Measurements from ENCODE around the gene SLC2A13. TPM values are rescaled to one million over a fixed set of nuclear protein-coding genes. Genes with fewer than 3 reads are reported as not detected.
"Not testable (repeated sequence)": the region's sequence is repeated elsewhere in the genome, so short reads cannot be mapped to it uniquely, and the experiment has no call there.

Gene SLC2A13
- total RNA-seq, 1 donor from 2014 or later: 13.0 TPM

GRCh38 chr12:40055228-40055579 is 50.7 kb downstream of the SLC2A13 start:
- intact Hi-C loops (cut with DNase I): loop anchor here (5.0 kb wide), 2 partner anchors 43 to 52 kb away; partner anchors contain the start of gene SLC2A13
- DNase-seq (ENCODE audit: low spot score): no peak

DNA sequence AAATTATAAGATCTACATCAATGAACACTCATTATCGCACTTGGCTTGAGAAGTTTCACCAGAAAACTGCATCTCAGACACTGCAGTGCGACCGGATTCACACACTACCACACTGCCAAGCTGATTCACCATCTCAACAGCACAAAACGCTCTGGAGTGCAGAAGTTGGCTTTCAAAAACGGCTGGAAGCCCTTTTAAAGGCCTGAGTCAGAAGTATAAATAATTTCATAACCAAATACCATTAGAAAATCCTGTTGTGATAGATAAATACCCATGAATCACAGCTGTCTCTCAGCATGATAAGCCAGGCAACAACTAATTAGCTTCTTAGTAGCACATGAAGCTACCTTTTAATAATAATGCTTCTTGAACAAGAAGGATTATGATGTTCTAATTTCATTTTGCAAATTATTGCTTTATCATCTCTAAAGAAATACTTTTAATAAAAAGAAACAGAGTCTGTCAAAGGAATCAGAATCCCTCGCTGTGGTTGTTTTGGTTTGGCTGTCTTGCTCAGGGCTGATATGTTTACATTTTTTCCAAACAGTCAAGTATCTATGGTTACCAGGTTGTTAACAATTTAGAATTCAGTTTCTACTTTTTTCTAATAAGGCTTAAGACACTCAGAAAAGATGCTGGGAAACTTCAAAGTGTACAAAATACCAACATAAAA is 51.2 kb downstream of the SLC2A13 start:
- DNase-seq (ENCODE audit: low spot score): no peak
- intact Hi-C loops (cut with DNase I): loop anchor here (5.0 kb wide), 2 partner anchors 42 to 53 kb away; partner anchors contain the start of gene SLC2A13

GRCh38 chr12:40049268-40049667 is 56.6 kb downstream of the SLC2A13 start:
- DNase-seq (ENCODE audit: low spot score): no peak
- intact Hi-C loops (cut with DNase I): no loop called here

GRCh38 chr12:40047002-40047401 is 58.9 kb downstream of the SLC2A13 start:
- intact Hi-C loops (cut with DNase I); DNase-seq (ENCODE audit: low spot score): not testable (repeated sequence)

DNA sequence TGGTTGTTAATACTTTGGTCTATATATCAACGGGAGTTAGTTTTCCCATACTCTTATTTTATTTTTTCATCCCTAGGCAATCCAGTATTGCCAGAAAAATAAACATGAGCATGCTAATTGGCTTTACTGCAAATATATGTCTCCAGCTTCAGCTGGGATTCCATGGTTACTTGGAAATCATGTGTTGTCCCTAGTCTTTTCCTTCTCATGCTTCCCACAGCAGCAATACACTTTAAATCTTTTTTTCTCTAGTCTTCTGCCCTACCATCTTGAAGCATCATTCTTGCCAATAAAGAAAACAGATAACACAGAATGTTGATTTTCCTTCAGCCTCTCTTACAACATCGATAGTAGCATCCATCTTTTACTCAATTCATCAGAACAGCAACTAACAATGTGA is 60.2 kb downstream of the SLC2A13 start:
- DNase-seq (ENCODE audit: low spot score): no peak

GRCh38 chr12:40044396-40044795 is 61.5 kb downstream of the SLC2A13 start:
- intact Hi-C loops (cut with DNase I): no loop called here
- DNase-seq (ENCODE audit: low spot score): no peak

More for the DNA sequence above, 60.2 kb downstream of the SLC2A13 start:
- intact Hi-C loops (cut with DNase I): no loop called here

DNA sequence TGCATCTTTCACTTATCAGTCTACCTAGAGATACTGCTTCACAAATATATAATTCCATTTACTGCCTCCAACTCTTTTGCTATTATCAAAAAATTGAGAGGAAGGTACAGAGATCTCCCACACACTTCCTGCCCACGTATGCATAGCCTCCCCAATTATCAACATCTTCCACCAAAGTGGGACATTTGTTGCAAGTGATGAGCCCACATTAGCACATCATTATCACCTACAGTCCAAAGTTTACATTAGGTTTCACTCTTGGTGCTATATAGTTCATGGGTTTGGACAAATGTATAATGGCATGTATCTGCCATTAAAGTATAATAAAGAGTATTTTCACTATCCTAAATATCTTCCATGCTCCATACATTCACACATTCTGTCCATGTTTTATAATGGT is 66.3 kb downstream of the SLC2A13 start:
- no peak for DNase-seq (ENCODE audit: low spot score)

GRCh38 chr12:40038619-40039018 is 67.3 kb downstream of the SLC2A13 start:
- DNase-seq (ENCODE audit: low spot score): no peak
- intact Hi-C loops (cut with DNase I): no loop called here

More for the DNA sequence above, 66.3 kb downstream of the SLC2A13 start:
- intact Hi-C loops (cut with DNase I): no loop called here

- intact Hi-C loops (cut with DNase I): no loop called here
- DNase-seq (ENCODE audit: low spot score): no peak
Observed at GRCh38 chr12:40034712-40035111, 71.2 kb downstream of the SLC2A13 start.

DNA sequence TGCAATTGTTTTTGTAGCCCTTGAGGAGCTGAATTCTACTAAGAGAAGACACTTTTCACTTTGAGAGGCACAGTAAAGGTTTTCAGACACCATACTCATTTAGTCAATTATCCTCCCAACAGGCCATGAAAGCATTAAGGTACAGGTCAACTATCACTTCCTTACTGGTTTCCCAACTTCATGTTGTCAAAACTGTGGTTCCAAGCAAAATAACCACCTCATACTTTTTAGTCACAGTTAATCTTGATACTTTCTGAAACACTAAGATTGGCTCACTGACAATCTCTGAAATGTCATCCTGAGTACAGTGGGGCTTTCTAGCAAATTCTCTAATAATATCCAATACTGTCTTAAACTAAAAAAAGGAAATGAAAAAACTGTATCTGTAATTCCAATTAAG is 71.7 kb downstream of the SLC2A13 start:
- DNase-seq (ENCODE audit: low spot score): no peak
- intact Hi-C loops (cut with DNase I): no loop called here

GRCh38 chr12:40033242-40033630 is 72.6 kb downstream of the SLC2A13 start:
- intact Hi-C loops (cut with DNase I): no loop called here

DNA sequence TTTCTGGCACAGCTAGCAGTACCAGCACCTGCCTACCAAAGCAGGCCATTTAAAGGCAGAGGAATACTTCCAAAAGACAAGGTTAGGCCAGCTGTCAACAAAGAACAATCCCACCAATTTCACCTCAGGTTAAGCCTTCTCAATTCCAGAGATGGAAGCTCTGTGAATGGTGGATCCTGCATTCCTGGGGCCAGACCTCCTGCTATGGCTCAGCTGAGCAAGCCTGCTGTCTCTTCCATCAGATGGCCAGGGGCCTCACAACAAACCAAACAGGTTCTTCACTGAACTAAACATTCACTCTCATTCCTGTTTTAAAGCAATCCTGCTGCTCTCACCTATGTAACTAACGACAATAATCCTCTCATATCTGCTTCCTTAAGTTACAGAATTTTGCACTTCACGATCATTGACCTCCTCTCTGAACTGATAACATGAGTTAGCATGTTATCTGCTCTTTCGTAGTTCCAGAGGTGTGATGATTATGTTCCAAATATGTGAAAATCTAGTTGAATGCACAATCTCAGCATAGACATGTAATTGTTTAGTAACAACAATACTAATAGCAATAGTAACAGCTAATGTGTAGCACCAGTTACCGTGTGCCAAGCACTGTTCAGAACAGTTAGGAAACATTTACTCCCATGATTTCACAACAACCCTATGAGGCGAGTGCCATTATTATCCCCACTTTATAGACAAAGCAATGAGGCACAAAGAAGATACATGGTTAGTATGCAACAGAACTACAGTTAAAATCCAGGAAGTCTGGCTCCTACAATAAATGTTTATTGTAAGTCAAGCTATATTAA is 73.2 kb downstream of the SLC2A13 start:
- DNase-seq (ENCODE audit: low spot score): no peak
- intact Hi-C loops (cut with DNase I): no loop called here

More at GRCh38 chr12:40033242-40033630, 72.6 kb downstream of the SLC2A13 start:
- no peak for DNase-seq (ENCODE audit: low spot score)

- no peak for DNase-seq (ENCODE audit: low spot score)
- intact Hi-C loops (cut with DNase I): no loop called here
Observed at GRCh38 chr12:40031965-40032364, 73.9 kb downstream of the SLC2A13 start.

- intact Hi-C loops (cut with DNase I); DNase-seq (ENCODE audit: low spot score): not testable (repeated sequence)
Observed at GRCh38 chr12:40030970-40031369, 74.9 kb downstream of the SLC2A13 start.

- DNase-seq (ENCODE audit: low spot score): no peak
Observed at GRCh38 chr12:40028296-40028695, 77.6 kb downstream of the SLC2A13 start.

GRCh38 chr12:40022850-40023249 is 83.0 kb downstream of the SLC2A13 start:
- intact Hi-C loops (cut with DNase I): no loop called here
- DNase-seq (ENCODE audit: low spot score): no peak

More at GRCh38 chr12:40028296-40028695, 77.6 kb downstream of the SLC2A13 start:
- intact Hi-C loops (cut with DNase I): no loop called here

DNA sequence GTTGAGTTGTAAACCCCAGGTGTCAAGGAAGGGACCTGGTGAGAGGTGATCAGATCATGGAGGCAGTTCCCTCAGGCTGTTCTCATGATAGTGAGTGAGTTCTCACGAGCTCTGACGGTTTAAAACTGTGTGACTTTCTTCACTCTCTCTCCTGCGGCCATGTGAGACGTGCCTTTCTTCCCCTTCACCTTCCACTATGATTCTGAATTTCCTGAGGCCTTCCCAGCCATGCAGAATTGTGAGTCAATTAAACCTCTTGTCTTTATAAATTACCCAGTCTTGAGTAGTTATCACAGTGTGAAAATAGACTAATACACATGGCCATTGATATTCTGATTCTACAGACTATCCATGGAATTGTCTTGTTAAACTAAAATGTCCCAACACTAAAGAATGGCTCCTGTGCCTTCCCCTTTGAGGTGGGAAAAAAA is 85.6 kb downstream of the SLC2A13 start:
- intact Hi-C loops (cut with DNase I): no loop called here
- DNase-seq (ENCODE audit: low spot score): no peak

DNA sequence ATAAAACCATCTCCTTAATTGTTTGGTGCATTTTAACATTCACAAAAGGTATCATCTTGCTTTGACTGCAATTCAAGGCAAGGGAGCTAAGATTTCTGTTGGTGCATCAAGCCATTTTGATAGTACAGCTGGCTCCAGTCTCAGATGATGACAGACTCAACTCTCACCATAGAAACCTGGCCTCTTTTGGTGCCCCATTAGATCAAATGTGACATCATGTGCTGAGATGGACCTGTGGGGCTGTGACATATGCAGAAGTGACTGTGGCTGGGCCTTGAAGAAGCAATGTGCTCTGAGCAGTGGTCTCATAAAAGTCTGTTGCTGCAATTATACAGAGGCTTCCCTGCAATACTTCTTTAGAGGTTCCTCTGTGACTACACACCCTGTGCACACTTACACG is 88.4 kb downstream of the SLC2A13 start:
- intact Hi-C loops (cut with DNase I): no loop called here
- no peak for DNase-seq (ENCODE audit: low spot score)

GRCh38 chr12:40016980-40017379 is 88.9 kb downstream of the SLC2A13 start:
- no peak for DNase-seq (ENCODE audit: low spot score)
- intact Hi-C loops (cut with DNase I): no loop called here

DNA sequence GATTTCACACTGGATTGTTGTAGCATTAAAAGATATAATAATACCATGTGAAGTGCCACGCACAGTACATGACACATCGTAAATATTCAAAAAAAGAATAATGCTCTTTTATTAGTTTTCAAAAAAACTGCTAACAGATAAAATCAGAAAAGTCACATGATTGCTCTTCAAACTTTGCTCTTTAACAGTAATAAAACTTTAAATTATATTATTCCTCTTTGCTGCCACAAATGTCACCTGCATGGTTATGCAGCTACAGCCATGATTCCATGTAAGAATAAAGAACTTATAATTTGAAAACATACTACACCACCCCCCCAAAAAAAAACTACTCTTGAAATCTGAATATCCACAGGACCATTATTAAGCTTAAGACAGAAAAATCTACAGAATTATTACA is 90.0 kb downstream of the SLC2A13 start:
- intact Hi-C loops (cut with DNase I): no loop called here
- no peak for DNase-seq (ENCODE audit: low spot score)

DNA sequence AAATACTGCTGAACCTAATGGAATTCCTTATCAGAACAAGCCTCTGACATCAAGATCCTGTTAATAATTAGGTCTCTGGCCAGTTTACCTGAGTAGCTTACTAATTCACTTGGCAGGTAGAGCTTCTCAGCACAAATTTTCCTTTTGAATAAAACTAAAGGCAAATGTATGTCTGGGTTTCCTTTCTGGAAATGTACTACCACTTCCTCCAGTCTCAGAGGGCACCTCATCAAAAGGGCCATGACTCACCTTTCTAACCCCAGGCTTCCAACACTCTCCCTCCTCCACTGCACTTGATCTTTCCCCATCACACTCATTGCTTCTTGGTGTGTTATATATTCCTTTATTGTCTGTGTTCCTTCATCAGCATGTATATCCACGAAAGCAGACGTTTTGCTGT is 90.5 kb downstream of the SLC2A13 start:
- intact Hi-C loops (cut with DNase I): no loop called here
- DNase-seq (ENCODE audit: low spot score): no peak

Measured in cardiac septum (tissue), 1 donor.